ENCODE measurements around the gene RANBP3.
"Not testable (repeated sequence)": the region's sequence is repeated elsewhere in the genome, so short reads cannot be mapped to it uniquely, and the experiment has no call there.

RANBP3 gene

DNA sequence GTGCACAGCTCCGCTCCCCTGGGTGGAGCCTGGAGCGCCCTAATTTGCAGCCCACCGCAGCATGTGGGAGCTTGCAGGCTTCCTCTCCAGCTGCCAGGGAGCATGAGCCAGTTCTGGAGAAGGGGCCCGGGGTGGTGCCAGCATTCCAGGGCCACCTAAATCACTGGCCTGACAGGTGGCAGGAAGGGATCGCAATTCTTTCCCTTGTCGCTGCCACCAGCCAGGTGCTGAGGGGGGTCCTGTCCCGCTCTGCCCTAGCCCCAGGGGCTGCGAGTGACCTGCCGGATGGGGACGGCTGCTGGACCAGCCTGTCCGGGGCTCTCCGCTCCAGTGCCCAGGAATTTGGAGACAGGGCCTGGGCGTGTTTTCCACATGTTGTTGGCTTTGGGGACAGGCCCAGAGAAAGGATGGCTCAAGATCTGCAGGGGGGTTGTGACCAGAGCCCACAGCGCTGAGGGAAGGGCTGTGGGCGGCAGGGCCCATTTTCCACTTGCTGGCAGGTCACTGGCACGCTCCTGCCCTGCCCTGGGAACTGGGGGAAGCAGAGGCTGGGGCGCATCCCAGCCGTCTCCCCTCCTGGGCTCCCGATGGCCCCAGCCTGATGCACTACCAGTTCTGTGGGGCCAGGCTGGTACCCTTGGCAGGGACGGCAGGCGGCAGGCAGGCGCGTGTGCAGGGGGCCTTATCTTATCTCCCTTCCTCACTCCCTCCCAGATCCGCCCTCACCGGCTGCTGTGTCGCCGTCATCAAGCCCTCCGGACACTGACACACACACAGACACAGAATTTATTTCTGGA, 83.8 kb downstream of the RANBP3 start:
- peaks cover 9% of the 10 kb centered on the region for H3K4me1 Mint-ChIP-seq
- peaks cover 20% of the 10 kb centered on the region for H3K36me3 Mint-ChIP-seq
- H3K4me3 Mint-ChIP-seq = no peak overlapping the region
- peaks cover 24% of the 10 kb centered on the region for H3K27me3 Mint-ChIP-seq
- H3K27ac Mint-ChIP-seq = no peak overlapping the region
- ATAC-seq = no peak
- H3K9me3 Mint-ChIP-seq = no peaks in the 10 kb centered on the region

DNA sequence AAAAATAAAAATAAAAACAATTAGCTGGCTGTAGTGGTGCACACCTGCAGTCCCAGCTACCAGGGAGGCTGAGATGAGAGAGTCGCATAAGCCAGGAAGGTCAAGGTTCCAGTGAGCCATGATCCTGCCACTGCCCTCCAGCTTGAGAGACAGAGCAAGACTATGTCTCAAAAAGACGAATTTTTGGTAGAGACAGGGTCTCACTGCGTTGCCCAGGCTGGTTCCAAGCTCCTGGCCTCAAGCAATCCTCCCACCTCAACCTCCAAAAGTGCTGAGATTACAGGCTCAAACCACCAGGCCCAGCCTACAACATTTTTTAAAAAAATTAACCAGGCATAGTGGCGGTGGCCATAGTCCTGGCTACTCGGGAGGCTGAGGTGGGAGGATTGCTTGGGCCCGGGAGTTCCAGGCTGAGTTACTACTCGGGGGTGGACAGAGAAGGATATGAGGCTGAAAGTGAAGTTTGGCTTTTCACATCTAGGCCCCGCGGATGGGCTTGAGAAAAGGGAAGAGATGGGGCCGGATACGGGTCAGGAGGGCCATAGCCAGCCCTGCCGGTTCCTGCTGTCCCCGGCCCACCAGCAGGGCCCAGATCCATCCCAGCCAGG, 84.5 kb downstream of the RANBP3 start:
- ATAC-seq = no peak
- Mint-ChIP-seq H3K27me3 (peaks cover 31% of the 10 kb centered on the region), H3K27ac (no peak overlapping the region), H3K9me3 (no peaks in the 10 kb centered on the region), H3K4me1 (peaks cover 9% of the 10 kb centered on the region), H3K4me3 (no peak overlapping the region), H3K36me3 (peaks cover 20% of the 10 kb centered on the region)

DNA sequence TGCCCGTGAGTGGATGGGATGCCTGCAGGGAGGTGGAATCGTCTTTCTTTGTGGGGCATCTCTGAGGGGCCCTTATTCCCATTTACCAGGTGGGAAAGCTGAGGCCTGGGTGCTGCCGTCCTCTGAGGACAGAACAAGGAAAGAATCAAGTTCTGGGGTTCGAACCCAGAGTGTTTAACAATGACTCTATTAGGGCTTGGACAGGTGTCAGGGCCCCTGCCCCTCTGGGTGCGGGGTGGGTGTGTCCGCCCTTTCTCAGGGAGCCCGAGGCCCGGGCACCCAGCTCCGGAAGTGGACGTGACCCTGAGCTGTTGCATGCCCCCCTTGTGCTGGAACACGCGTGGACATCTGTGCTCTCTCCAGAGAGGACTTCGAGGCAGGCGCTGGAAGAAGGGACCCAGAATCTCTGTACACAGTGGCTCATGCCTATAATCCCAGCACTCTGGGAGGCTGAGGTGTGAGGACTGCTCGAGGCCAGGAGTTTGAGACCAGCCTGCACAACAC, 85.1 kb downstream of the RANBP3 start:
- Mint-ChIP-seq H3K27ac (no peak overlapping the region), H3K36me3 (peaks cover 17% of the 10 kb centered on the region), H3K27me3 (peaks cover 36% of the 10 kb centered on the region), H3K4me3 (no peak overlapping the region), H3K9me3 (no peaks in the 10 kb centered on the region), H3K4me1 (peaks cover 9% of the 10 kb centered on the region)
- no peak for ATAC-seq

DNA sequence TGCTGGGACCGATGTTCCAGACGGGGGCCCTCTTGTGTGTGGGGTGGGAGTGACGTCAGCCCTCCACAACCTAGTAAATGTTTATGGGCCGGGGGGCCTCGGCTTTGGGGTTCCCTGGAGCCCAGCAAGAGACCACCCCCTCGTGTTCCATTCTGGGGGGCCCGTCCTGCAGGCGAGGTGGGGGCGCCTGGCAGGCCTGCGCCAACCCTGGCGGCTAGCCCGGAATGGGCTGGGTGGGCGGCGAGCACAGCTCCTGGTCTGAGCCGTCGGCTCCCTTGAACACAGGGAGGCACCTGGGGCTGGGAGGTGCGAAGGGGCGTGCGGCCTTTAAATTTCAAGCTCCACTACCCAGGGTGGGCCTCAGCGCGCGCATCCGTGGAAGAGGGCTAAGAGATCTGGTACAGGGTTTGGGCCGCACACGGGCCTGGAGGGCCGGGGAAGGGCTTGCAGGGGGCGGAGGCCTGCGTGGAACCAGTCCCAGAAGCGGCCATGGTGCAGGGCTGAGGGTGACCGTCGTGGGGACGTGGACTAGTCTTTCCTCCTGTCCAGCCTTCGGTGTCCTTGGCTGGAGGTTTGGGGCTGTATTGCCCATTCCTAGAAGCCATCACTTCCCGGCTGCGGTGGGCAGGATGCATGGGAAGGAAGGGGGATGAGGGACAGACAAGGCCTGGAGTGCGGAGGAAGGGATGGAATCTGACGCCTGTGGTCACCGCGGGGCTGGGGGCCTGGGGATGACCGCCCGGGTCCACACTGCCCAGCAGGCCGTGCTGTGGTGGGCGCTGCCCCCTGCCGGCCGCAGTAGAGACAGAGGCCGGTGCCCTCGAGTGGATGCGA, 85.8 kb downstream of the RANBP3 start:
- H3K36me3 Mint-ChIP-seq = peaks cover 15% of the 10 kb centered on the region
- peaks cover 9% of the 10 kb centered on the region for H3K4me1 Mint-ChIP-seq

DNA sequence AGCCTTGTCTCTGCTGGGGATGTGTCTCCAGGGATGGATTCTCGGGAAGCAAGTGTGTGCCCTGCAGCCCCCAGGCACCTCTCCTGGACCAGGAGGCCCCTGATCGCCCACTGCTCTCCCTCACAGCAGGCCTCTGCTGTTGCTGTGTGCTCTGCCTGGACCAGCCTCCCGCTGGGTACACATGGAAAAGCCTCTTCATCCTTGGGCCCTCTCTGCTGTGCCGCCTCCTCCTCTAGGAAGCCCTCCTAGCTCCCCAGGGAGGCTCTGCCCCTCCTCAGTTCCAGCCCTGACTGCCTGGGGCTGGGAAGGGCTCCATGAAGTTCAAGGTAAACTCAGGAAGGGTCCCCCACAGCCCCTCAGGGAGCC, 86.4 kb downstream of the RANBP3 start:
- Mint-ChIP-seq H3K36me3 (peaks cover 15% of the 10 kb centered on the region), H3K27ac (no peak overlapping the region), H3K4me1 (peaks cover 9% of the 10 kb centered on the region), H3K27me3 (peaks cover 42% of the 10 kb centered on the region), H3K9me3 (no peaks in the 10 kb centered on the region), H3K4me3 (no peak overlapping the region)
- no peak for ATAC-seq

More for the DNA sequence above, 85.8 kb downstream of the RANBP3 start:
- Mint-ChIP-seq H3K27ac (no peak overlapping the region), H3K9me3 (no peaks in the 10 kb centered on the region), H3K4me3 (no peak overlapping the region), H3K27me3 (peaks cover 36% of the 10 kb centered on the region)
- ATAC-seq = peak; percentile 44

DNA sequence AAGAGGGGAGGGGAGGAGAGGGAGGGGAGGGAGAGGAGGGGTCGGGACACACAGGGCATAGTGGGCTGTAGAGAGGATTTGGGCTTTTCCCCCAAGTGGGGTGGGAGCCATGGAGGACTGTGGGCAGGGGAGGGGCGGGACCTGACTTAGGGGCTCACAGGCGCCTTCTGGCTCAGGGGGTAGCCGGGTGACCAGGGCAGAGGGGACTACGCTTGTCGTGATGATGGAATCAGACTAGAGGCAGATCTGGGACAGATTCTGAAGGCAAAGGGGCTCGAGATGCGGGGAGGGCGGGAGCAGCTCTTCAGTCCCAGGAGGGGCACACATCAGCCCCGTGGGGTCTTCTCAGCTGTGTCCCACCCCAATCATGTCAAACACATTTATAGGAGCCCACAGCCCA, 87.8 kb downstream of the RANBP3 start:
- Mint-ChIP-seq H3K27ac (no peak overlapping the region), H3K4me3 (no peak overlapping the region), H3K36me3 (peaks cover 4% of the 10 kb centered on the region), H3K27me3 (peaks cover 57% of the 10 kb centered on the region), H3K4me1 (peaks cover 9% of the 10 kb centered on the region), H3K9me3 (peaks cover 3% of the 10 kb centered on the region)
- ATAC-seq = no peak

DNA sequence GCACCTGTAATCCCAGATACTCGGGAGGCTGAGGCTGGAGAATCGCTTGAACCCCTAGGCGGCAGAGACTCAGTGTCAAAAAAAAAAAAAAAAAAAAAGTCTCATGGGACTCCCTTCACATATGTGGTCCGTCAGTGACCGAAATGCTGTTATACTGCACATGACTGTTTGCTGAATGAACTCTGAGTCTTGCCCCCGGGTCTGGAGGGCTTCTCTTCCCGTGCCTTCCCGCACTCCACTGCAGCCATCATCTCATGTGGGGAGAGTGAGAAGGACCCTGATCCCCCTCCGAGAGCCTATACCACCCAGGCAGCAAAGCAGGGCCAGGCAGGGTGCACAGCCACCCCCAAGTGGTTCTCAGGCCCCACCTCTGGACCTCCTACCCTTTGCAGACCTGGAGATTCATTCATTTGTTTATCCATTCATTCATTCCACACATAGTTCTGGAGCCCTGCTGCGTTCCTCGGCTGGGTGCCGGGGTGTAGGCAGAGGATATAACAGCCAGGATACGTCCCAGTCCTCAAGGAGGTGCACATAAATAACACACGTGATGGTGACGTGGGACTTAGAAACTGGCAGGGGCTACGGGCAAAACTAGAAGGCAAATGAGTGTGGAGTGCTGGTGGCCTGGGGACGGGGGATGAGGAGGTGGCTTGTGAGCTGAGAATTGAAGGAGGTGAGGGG, 88.5 kb downstream of the RANBP3 start:
- no peak overlapping the region for H3K27ac Mint-ChIP-seq
- ATAC-seq = no peak
- H3K9me3 Mint-ChIP-seq = peaks cover 3% of the 10 kb centered on the region
- peaks cover 10% of the 10 kb centered on the region for H3K4me1 Mint-ChIP-seq
- no peak overlapping the region for H3K4me3 Mint-ChIP-seq
- H3K36me3 Mint-ChIP-seq = no peaks in the 10 kb centered on the region
- peaks cover 59% of the 10 kb centered on the region for H3K27me3 Mint-ChIP-seq

DNA sequence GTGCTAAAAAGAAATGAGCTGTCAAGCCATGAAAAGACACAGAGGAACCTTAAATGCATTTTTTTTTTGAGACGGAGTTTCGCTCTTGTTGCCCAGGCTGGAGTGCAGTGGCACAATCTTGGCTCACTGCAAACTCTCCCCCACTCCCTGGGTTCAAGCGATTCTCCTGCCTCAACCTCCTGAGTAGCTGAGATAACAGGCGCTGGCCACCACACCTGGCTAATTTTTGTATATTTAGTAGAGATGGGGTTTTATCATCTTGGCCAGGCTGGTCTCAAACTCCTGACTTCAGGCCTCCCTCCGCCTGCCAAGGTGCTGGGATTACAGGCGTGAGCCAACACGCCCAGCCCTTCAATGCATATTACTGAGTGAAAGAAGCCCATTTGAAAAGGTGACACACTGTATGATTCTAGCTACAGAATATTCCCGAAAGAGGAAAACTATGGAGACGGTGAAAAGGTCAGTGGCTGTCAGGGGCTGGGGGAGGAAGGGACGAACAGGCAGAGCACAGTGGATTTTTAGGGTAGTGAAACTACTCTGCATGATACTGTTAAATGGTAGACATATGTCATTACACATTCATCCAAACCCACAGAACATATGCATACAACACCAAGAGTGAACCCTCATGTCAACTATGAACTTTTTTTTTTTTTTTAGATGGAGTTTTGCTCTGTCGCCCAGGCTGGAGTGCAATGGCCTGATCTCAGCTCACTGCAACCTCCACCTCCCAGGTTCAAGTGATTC, 93.7 kb downstream of the RANBP3 start:
- H3K27ac Mint-ChIP-seq = not testable (repeated sequence)
- peak; percentile 68 for ATAC-seq

DNA sequence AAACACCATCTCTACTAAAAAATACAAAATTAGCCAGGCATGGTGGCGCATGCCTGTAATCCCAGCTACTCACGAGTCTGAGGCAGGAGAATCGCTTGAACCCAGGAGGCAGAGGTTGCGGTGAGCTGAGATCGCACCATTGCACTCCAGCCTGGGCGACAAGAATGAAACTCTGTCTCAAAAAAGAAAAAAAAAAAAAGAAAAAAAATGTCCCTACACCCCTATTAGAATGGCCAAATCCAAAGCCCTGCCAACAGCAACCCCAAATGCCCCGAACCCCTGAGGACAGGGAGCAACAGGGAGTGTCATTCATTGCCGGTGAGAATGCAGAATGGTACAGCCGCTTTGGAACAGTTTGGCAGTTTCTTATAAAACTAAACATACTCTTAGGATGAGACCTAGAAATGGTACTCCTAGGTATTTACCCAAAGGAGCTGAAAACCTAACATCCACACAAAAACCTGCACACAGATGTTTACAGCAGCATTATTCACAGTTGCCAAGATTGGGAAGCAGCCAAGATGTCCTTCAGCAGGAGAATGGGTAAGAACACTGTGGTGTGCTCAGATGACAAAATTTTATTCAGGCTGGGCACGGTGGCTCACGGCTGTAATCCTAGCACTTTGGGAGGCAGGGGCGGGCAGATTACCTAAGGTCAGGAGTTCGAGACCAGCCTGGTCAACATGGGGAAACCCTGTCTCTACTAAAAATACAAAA, 94.6 kb downstream of the RANBP3 start:
- not testable (repeated sequence) for ATAC-seq, H3K27ac Mint-ChIP-seq, H3K4me1 Mint-ChIP-seq, H3K36me3 Mint-ChIP-seq, H3K9me3 Mint-ChIP-seq, H3K4me3 Mint-ChIP-seq
- H3K27me3 Mint-ChIP-seq = peaks cover 54% of the 10 kb centered on the region

More for the DNA sequence above, 93.7 kb downstream of the RANBP3 start:
- not testable (repeated sequence) for H3K4me3 Mint-ChIP-seq, H3K9me3 Mint-ChIP-seq, H3K36me3 Mint-ChIP-seq, H3K4me1 Mint-ChIP-seq
- H3K27me3 Mint-ChIP-seq = peaks cover 56% of the 10 kb centered on the region

DNA sequence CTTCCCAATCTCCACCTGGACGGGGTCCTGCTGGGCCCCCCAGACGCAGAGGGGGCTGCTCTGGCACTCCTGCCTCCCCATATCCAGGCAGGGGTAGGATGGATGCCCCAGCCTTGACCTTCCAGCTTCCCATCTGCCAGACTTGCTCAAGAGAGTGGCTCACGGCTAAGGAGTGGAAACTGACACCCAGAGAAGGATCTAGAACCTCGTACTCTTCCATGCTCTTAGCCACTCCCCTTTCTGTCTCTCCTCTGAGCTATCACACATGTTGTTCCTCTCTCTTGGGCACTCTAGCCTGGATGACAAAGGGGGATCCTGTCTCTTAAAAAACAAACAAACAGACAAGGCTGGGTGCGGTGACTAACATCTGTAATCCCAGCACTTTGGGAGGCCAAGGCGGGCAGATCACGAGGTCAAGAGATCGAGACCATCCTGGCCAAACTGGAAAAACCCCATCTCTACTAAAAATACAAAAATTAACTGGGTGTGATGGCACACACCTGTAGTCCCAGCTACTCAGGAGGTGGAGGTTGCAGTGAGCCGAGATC, 95.4 kb downstream of the RANBP3 start:
- no peak for ATAC-seq
- H3K4me3 Mint-ChIP-seq = no peak overlapping the region

DNA sequence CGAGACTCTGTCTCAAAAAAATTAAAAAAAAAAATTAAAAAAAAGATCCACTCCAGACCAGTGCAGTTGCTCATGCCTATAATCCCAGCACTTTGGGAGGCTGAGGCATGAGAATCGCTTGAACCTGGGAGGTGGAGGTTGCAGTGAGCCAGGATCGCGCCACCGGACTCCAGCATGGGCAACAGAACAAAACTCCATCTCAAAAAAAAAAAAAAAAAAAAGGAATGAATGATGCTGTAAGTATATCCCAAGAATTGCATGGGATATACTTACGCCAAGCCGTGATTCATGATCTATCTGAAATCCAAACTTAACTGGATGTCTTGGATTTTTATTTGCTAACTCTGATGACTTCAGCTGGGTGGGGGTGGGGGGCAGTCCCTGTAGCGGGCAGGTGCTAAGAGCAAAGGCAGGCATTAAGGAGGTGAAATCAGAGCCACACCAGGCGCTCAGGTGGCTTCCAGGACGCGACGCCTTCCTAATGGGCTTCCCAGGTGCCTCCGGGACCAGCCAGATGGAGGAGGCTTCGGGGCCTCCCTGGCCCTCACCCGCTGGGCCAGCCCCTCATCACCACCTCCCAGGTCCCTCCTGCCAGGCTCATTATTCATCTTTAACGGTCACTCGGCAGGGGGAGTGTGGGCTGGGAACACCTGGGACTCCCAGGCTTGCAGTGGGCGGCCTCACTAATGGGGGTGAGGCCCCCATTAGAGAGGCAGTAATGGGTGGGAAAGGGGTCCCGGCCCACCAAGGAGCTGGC, 96.2 kb downstream of the RANBP3 start:
- H3K36me3 Mint-ChIP-seq = no peaks in the 10 kb centered on the region
- no peak for ATAC-seq
- H3K4me3 Mint-ChIP-seq = no peak overlapping the region
- H3K9me3 Mint-ChIP-seq = peaks cover 3% of the 10 kb centered on the region
- H3K27ac Mint-ChIP-seq = no peak overlapping the region
- H3K4me1 Mint-ChIP-seq = peaks cover 5% of the 10 kb centered on the region
- peaks cover 62% of the 10 kb centered on the region for H3K27me3 Mint-ChIP-seq

More for the DNA sequence above, 95.4 kb downstream of the RANBP3 start:
- peaks cover 3% of the 10 kb centered on the region for H3K9me3 Mint-ChIP-seq
- H3K27ac Mint-ChIP-seq = no peak overlapping the region
- H3K36me3 Mint-ChIP-seq = no peaks in the 10 kb centered on the region
- H3K27me3 Mint-ChIP-seq = peaks cover 58% of the 10 kb centered on the region
- peaks cover 5% of the 10 kb centered on the region for H3K4me1 Mint-ChIP-seq

DNA sequence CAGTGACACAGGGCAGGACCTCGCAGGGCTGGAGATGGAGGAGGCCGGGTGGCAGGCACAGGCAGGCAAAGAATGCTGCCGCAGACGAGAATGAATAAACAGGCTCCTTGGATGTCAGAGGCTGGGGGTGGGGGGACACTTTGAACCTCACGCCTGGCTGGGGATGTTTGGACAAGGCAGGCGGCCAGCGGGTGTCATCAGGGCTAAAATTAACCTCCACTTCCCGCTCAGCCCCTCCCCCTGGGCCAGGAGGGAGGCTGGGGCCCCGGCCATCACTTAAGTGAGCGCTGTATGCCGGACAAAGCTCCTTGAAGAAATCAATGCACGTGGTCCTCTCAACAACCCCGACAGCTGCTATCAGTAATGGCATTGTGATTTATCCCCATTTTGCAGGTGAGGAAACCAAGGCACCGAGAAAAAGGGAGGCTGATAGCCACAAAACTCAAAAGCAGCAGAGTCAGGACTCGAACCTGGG, 97.3 kb downstream of the RANBP3 start:
- Mint-ChIP-seq H3K36me3 (no peaks in the 10 kb centered on the region), H3K9me3 (peaks cover 3% of the 10 kb centered on the region), H3K4me3 (no peak overlapping the region), H3K27me3 (peaks cover 60% of the 10 kb centered on the region), H3K4me1 (peaks cover 5% of the 10 kb centered on the region), H3K27ac (no peak overlapping the region)
- ATAC-seq = no peak

DNA sequence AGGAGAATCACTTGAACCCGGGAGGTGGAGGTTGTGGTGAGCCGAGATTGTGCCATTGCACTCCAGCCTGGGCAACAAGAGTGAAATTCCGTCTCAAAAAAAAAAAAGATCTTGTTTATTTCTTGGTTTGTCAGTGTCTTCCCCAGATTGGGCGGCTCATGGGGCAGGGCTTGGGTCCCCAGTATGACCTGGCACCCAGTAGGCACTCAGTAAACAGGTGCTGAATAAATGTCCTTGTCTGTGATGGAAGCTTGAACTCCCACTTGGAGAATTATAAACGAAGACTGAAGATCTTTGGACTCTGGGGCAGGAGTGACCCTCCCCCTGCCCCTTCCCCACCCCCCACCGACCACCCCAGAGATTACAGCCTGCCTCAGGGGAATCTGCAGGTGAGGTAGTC, 97.7 kb downstream of the RANBP3 start:
- Mint-ChIP-seq H3K4me1 (peaks cover 5% of the 10 kb centered on the region), H3K9me3 (peaks cover under 1% of the 10 kb centered on the region), H3K4me3 (no peak overlapping the region), H3K36me3 (no peaks in the 10 kb centered on the region), H3K27ac (no peak overlapping the region), H3K27me3 (peaks cover 55% of the 10 kb centered on the region)
- ATAC-seq = no peak
